Left lung (tissue), 10 donors: ENCODE data around the gene MYEOV. TPM values are rescaled to one million over a fixed set of nuclear protein-coding genes. Genes with fewer than 3 reads are reported as not detected.

Experiments
- ATAC-seq: fragments of 200-7000 bp; cut with Tn5 transposase; one replicate; pipeline ENCODE4 v1.9.1; 2020; ENCODE audit warnings: moderate library complexity
- DNase-seq, 4 donors: peaks; one replicate each; pipeline ENCODE4 v3.0.0-alpha.2; 2013 to 2020
- H3K27ac ChIP-seq, 2 donors: fragments of 200-600 bp; sonication (generic) in 1 of 2; one replicate each; pipeline versions ENCODE4 v1.5.0 to v1.8.0; 2020 to 2021
- H3K27me3 ChIP-seq, 2 donors: fragments of 200-600 bp; sonication (generic) in 1 of 2; one replicate each; pipeline versions ENCODE4 v1.5.0 to v1.8.0; 2020 to 2021
- H3K36me3 ChIP-seq, 2 donors: fragments of 200-600 bp; sonication (generic) in 1 of 2; one replicate each; pipeline versions ENCODE4 v1.5.0 to v1.8.0; 2020 to 2021
- H3K4me1 ChIP-seq, 2 donors: fragments of 200-600 bp; one replicate each; pipeline ENCODE4 v1.8.0; 2021
- H3K4me3 ChIP-seq, 2 donors: fragments of 200-600 bp; sonication (generic) in 1 of 2; one replicate each; pipeline versions ENCODE4 v1.5.0 to v1.8.0; 2020 to 2021; ENCODE audit warnings: mild to moderate bottlenecking in 1 of 2
- H3K9me3 ChIP-seq, 2 donors: fragments of 200-600 bp; sonication (generic) in 1 of 2; one replicate each; pipeline versions ENCODE4 v1.5.0 to v1.8.0; 2020 to 2021
- CTCF ChIP-seq, 2 donors: fragments of 200-600 bp; sonication (generic) in 1 of 2; IDR thresholded peaks; one replicate each; pipeline versions ENCODE4 v1.5.0 to v1.8.0; 2021; ENCODE audit warnings: antibody characterized with exemption in 2 of 2
- intact Hi-C, 2 donors: fragments of 100-400 bp; cut with DNase I; formaldehyde crosslinking; loops; one replicate each; pipeline versions ENCODE4 v1.11.2 to v1.14.2; 2022
- polyA plus RNA-seq, 6 donors: library from polyadenylated mRNA; unstranded; fragments of 120-200 nt; gene quantifications; one replicate each; pipeline ENCODE4 v1.2.1, GENCODE V29; 2013; ENCODE audit not compliant: insufficient read length in 6 of 6
- total RNA-seq, 2 donors: library from RNA; stranded (reverse); fragmentation: NEBNext Ultra II Directional; extraction: Animal tissue kit (Norgen Biotek cat#: 25700); gene quantifications; one replicate each; pipeline ENCODE4 v1.2.1, GENCODE V29; 2021
- donor health status: DM: no; HTN: yes; CAD: no.
- donor health status: DM: no; HTN: no; CAD: no.

Gene MYEOV
- total and polyA plus RNA-seq, 8 donors = 0.31 to 0.85 (median 0.47) TPM; not detected in 1

DNA sequence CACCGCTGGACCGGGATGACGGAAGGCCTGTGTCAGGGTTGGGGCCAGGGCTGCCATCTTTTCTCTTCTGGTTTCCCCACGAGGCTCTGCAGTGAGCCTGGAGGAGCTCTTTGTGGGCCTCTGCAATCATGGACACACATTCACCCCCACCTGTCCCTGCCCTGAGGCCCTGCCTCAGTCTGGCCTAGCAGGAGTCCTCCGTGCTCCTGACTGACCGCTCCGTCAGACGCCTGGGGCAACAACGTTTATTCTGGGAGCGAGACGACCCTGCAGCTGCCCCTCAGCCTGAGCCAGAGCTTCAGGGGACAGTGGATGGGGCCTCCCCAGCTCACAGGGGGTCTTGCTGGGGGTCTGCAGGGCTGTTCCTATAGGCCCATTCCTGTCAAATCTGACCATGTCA, 8.2 kb upstream of the MYEOV start:
- no peak for DNase-seq
- Histone ChIP-seq H3K9me3 (no peaks in the 10 kb centered on the region), H3K27me3 (no peaks in the 10 kb centered on the region), H3K4me3 (no peak overlapping the region), H3K36me3 (no peaks in the 10 kb centered on the region), H3K27ac (no peak overlapping the region), H3K4me1 (peaks cover 0 to 9% of the 10 kb centered on the region in 2 donors)
- ATAC-seq = no peak
- TF ChIP-seq CTCF (IDR thresholded peaks at IDR 0.05) = no peak
- intact Hi-C loops = no loop called here

DNA sequence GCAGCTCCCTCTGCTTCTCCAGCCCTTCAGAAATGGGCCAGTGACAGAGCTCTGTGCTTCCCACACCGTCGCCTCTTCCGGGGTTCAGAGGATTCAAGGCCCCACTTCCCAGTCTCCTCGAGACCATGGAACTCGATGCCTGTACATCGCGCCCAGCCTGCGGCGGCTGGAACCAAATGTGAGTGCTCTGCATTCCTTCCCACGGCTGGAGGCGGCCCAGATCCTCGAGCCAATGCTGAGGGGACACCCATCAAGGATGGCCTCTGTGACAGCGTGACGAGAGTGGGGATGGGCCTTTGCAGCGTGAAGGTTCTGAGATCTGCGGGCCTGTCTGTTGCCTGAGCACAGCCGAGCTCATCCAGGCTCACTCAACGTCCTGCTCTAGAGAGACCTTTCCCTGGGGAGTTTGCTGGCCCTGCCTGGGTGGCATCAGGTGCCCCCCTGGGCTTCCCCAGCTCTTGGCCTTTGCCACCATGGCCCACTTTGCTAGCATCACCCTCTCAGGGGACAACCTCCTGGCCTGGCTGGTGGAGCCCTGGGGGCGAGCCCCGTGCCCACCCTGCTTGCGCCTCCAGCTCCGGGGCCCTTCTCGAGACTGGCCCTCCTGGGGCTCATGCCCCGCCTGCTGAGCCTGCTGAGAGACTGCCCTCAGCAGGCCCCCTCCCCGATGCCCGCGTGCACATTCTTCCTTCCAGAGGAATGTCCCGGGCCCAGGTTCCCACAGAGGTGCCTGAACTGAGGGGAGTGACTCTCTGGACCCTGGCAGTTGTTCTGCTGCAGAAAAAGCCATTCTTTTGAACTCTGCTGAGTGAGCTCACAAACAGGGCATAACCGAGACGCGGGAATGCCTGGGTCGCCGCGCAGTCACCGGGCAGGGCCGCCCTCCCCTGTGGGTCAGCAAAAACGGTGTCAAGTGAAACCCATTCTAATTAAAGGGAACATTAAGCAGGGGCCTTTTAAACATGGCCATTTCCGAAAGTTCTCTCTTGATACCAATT, 7.3 kb upstream of the MYEOV start:
- Histone ChIP-seq H3K4me3 (no peak overlapping the region), H3K27me3 (no peaks in the 10 kb centered on the region), H3K36me3 (no peaks in the 10 kb centered on the region), H3K9me3 (no peaks in the 10 kb centered on the region), H3K4me1 (peaks cover 0 to 7% of the 10 kb centered on the region in 2 donors), H3K27ac (no peak overlapping the region)
- ATAC-seq (no peak), DNase-seq (no peak)
- intact Hi-C loops = no loop called here
- TF ChIP-seq CTCF (IDR thresholded peaks at IDR 0.05) = no peak

DNA sequence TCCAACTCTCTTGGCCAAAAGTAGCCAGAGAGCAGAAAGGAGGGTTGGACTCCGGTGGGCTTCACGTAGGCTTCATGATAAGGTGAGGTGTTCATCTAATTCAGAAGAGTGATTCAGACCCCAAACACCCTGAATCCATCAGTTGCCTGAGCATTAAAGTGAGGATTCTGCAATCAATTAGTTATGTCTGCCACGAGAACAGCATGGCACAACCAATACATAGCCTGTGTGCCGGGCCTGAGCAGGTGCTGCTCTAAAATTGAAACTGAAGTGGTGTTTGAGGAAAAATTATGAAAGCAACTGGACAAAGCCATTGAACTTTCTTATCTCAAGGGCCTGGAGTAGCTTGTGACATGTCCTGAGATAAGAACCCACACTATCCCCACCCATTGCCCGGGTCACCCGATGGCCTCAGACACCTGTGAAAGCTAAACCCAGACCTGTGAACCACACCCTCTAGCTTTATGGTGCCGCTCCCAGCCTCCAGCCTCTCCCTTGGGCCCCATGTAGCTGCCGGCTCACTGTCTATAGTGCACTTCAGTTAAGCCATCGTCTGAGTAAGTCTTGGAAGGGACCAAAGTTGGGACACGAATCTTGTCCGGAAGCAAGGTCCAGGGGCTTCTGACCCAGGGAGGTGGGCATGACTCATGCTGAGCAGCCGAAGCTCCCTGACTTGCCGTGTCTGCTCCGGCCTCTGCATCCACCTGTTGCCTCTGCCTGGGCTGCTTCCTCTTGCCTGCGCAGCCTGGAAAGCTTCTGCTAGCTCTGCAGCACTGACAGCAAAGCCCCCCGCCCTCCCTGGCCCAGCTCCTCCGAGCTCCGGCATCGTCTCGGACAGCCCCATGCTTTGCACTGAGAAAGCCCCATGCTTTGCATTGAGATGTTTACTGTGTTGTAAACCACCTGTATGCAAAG, 5.7 kb upstream of the MYEOV start:
- H3K27me3 ChIP-seq = no peaks in the 10 kb centered on the region
- no peak for TF ChIP-seq CTCF (IDR thresholded peaks at IDR 0.05)
- H3K27ac ChIP-seq = no peak overlapping the region
- no peaks in the 10 kb centered on the region for H3K36me3 ChIP-seq
- DNase-seq (peak in 1 of 4 donors; percentile 85), ATAC-seq (peak; percentile 93)
- peaks cover 4 to 18% of the 10 kb centered on the region in 2 donors for H3K4me1 ChIP-seq
- intact Hi-C loops = no loop called here
- no peaks in the 10 kb centered on the region for H3K9me3 ChIP-seq
- H3K4me3 ChIP-seq = no peak overlapping the region

- Histone ChIP-seq H3K36me3 (no peaks in the 10 kb centered on the region), H3K27me3 (no peaks in the 10 kb centered on the region), H3K9me3 (no peaks in the 10 kb centered on the region), H3K4me1 (peaks cover 4 to 24% of the 10 kb centered on the region in 2 donors), H3K27ac (no peak overlapping the region), H3K4me3 (no peak overlapping the region)
- intact Hi-C loops = no loop called here
- no peak for TF ChIP-seq CTCF (IDR thresholded peaks at IDR 0.05)
- ATAC-seq (no peak), DNase-seq (no peak)
Measured at GRCh38 chr11:69288883-69289242, 5.1 kb upstream of the MYEOV start.
